PC-9 (cell line): ENCODE results near the gene HOXD11.
A peak's percentile ranks its signal among the peaks of the same experiment; 100 is the strongest.

ENCODE experiments used
- CTCF ChIP-seq: fragments of 200-600 bp; sonication (generic); conservative IDR thresholded peaks from 2 replicates; pipeline ENCODE4 v1.6.1; 2017; ENCODE audit warnings: mixed run types, antibody characterized with exemption, mild to moderate bottlenecking, moderate library complexity
- EZH2 ChIP-seq: fragments of 200-600 bp; sonication (generic); IDR thresholded peaks from 2 replicates; pipeline ENCODE4 v1.8.0; 2017; ENCODE audit warnings: antibody characterized with exemption, low read depth

- peak; percentile 80 for TF ChIP-seq CTCF
- no peak for TF ChIP-seq EZH2
Measured at GRCh38 chr2:176111309-176111663, 4.2 kb downstream of the HOXD11 start.
